GM23248 (cell line): ENCODE measurements around the gene GPR173. TPM values are rescaled to one million over a fixed set of nuclear protein-coding genes. Genes with fewer than 3 reads are reported as not detected.

ENCODE experiments used
- DNase-seq: peaks from one replicate; pipeline ENCODE4 v3.0.0-alpha.2; 2015
- H2AFZ ChIP-seq: fragments of 200-600 bp; sonication (generic); 2 replicates; pipeline ENCODE4 v1.6.1; 2016; ENCODE audit warnings: antibody characterized with exemption
- H3F3A ChIP-seq: fragments of 200-600 bp; sonication (generic); 2 replicates; pipeline ENCODE4 v1.6.1; 2016; ENCODE audit warnings: mild to moderate bottlenecking, antibody characterized with exemption, mixed run types; ENCODE audit not compliant: insufficient read depth
- H3K27ac ChIP-seq: fragments of 200-600 bp; sonication (generic); 2 replicates; pipeline ENCODE4 v1.5.1; 2016; ENCODE audit warnings: mild to moderate bottlenecking
- H3K27me3 ChIP-seq: fragments of 200-600 bp; sonication (generic); replicated peaks from 2 replicates; pipeline ENCODE4 v1.6.1; 2016; ENCODE audit warnings: mild to moderate bottlenecking; ENCODE audit not compliant: insufficient read depth
- H3K36me3 ChIP-seq: fragments of 200-600 bp; sonication (generic); 2 replicates; pipeline ENCODE4 v1.6.1; 2016; ENCODE audit warnings: low read depth, mild to moderate bottlenecking
- H3K4me1 ChIP-seq: fragments of 200-600 bp; sonication (generic); 2 replicates; pipeline ENCODE4 v1.6.1; 2016; ENCODE audit warnings: mild to moderate bottlenecking; ENCODE audit not compliant: insufficient read depth
- H3K4me2 ChIP-seq: fragments of 200-600 bp; sonication (generic); one replicate; pipeline ENCODE4 v1.6.1; 2016; ENCODE audit warnings: mild to moderate bottlenecking; ENCODE audit not compliant: unreplicated experiment
- H3K4me3 ChIP-seq: fragments of 200-600 bp; sonication (generic); 2 replicates; pipeline ENCODE4 v1.5.1; 2016; ENCODE audit warnings: mild to moderate bottlenecking
- H3K79me2 ChIP-seq: fragments of 200-600 bp; sonication (generic); 2 replicates; pipeline ENCODE4 v1.6.1; 2016; ENCODE audit warnings: mild to moderate bottlenecking; ENCODE audit not compliant: insufficient read depth
- H3K9ac ChIP-seq: fragments of 200-600 bp; sonication (generic); 2 replicates; pipeline ENCODE4 v1.6.1; 2016; ENCODE audit warnings: mild to moderate bottlenecking
- H3K9me2 ChIP-seq: fragments of 200-600 bp; sonication (generic); 2 replicates; pipeline ENCODE4 v1.6.1; 2016; ENCODE audit warnings: mixed run types, mild to moderate bottlenecking, moderate library complexity; ENCODE audit not compliant: insufficient read depth
- H3K9me3 ChIP-seq: fragments of 200-600 bp; sonication (generic); one replicate; pipeline ENCODE4 v1.6.1; 2017; ENCODE audit warnings: low read depth
- H4K20me1 ChIP-seq: fragments of 200-600 bp; sonication (generic); 2 replicates; pipeline ENCODE4 v1.6.0; 2016; ENCODE audit not compliant: insufficient read depth
- EZH2 ChIP-seq: fragments of 200-600 bp; sonication (generic); IDR thresholded peaks from 2 replicates; pipeline ENCODE4 v1.6.1; 2018; ENCODE audit warnings: antibody characterized with exemption, mild to moderate bottlenecking; ENCODE audit not compliant: insufficient read depth, poor library complexity, severe bottlenecking
- EZH2phosphoT487 ChIP-seq: fragments of 200-600 bp; sonication (generic); IDR thresholded peaks from 2 replicates; pipeline ENCODE4 v1.6.1; 2018; ENCODE audit warnings: antibody characterized with exemption, moderate library complexity, mild to moderate bottlenecking, low read depth; ENCODE audit not compliant: insufficient read depth
- WGBS, 2 experiments: methylation state at CpG; one replicate each; pipeline ENCODE4 v1.1.6; 2015 to 2017; ENCODE audit warnings: low lambda C conversion rate in 2 of 2, low coverage in 1 of 2; ENCODE audit errors: missing lambda C conversion rate in 2 of 2; 5-methylcytosine and 5-hydroxymethylcytosine counted together
- in situ Hi-C: fragments of 300-500 bp; cut with MboI; formaldehyde crosslinking; loops from 2 replicates; pipeline ENCODE4 v1.15.0; 2020
- polyA plus RNA-seq: library from polyadenylated mRNA; unstranded; fragments of >200 nt; fragmentation: Nextera tagmentation; extraction: Ambion mirVana; gene quantifications from 2 replicates; pipeline ENCODE4 v1.2.1, GENCODE V29; 2016
- small RNA-seq: library from RNA; depleted of rRNA; stranded (forward); fragments of <200 nt; gene quantifications from one replicate; pipeline ENCODE3, GENCODE V24; 2014; ENCODE audit warnings: low read depth, low replicate concordance
- total RNA-seq: library from RNA; depleted of rRNA; stranded (reverse); fragments of >200 nt; shearing (Covaris generic); gene quantifications from 2 replicates; pipeline ENCODE4 v1.2.3, GENCODE V29; 2014; rRNA removed

The GPR173 gene
- total and polyA plus RNA-seq, 2 experiments from 2014 or later = 0.24 to 0.86 TPM

DNA sequence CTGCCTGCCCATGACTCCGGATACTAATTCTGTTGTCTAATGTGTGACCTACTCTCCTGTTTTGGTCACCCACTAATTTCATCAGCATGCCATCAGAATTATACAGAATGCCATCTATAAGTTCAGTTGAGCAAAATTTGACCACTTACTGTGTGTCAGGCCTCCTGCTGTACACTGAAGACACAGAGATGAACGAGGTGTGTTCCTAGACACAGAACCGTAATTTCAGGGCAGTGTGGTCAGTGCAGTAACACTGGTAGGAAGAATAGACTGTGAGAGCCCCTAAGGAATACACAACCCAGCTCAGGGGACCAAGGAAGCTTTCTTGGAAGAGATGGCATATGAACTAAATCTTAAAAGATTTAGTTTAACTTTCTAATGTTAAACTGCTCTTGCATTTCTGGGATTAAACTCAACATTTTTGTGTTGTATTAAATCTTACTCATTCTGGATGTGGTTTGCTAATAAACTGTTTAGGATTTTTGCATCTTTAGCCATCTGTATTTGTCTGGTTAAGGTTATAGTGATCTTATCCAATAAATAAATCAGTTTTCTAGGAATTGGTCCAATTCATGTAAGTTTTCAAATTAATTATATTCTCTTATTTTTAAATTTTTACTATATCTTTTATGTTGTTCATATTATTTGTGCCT is 79.6 kb downstream of the GPR173 start:
- peak overlapping the region; percentile 42 for H3K4me2 ChIP-seq
- H4K20me1 ChIP-seq = no peaks in the 10 kb centered on the region
- peak overlapping the region; percentile 51; the same call in 1 of the 2 replicates for H2AFZ ChIP-seq
- no peaks in the 10 kb centered on the region for H3K9me3 ChIP-seq
- 39 to 49% methylated on average over 3 of the region's 3 CpGs for WGBS, 2 experiments
- H3K4me3 ChIP-seq = no peak overlapping the region
- H3F3A ChIP-seq = peaks cover 6% of the 10 kb centered on the region; the same call in 1 of the 2 replicates
- no peaks in the 10 kb centered on the region for H3K9me2 ChIP-seq
- no peaks in the 10 kb centered on the region for H3K36me3 ChIP-seq
- peak overlapping the region; percentile 67 for H3K27ac ChIP-seq
- peak; percentile 49 for DNase-seq
- H3K4me1 ChIP-seq = peaks cover 26% of the 10 kb centered on the region
- H3K9ac ChIP-seq = no peak overlapping the region
- no peaks in the 10 kb centered on the region for H3K79me2 ChIP-seq
- H3K27me3 ChIP-seq = no peaks in the 10 kb centered on the region
- in situ Hi-C loops = no loop called here
- no peak for TF ChIP-seq EZH2
- TF ChIP-seq EZH2phosphoT487 = no peak

Small RNA genes lying within 50 kb of the gene (small RNA-seq; reads per million reads assigned to genes)
- not detected for gene AL591212.2

Other genes starting within 250 kb of the GPR173 start
- not detected in 2 replicates for gene XAGE5, start 237.5 kb upstream of the GPR173 start, total RNA-seq
- gene XAGE5, start 237.5 kb upstream of the GPR173 start, polyA plus RNA-seq = not detected in 2 replicates
- gene XAGE3, start 180.7 kb upstream of the GPR173 start, total RNA-seq = not detected in 2 replicates
- gene XAGE3, start 180.7 kb upstream of the GPR173 start, polyA plus RNA-seq = not detected in 2 replicates
- 24.5 and 31.1 TPM in 2 replicates for gene FAM156B, start 151.5 kb upstream of the GPR173 start, total RNA-seq
- 17.1 and 22.6 TPM in 2 replicates for gene FAM156B, start 151.5 kb upstream of the GPR173 start, polyA plus RNA-seq
- 17.4 and 67.5 TPM in 2 replicates for gene FAM156A, start 90.3 kb upstream of the GPR173 start, total RNA-seq
- gene FAM156A, start 90.3 kb upstream of the GPR173 start, polyA plus RNA-seq = 19.8 and 31.7 TPM in 2 replicates
- 14.3 and 14.9 TPM in 2 replicates for gene TSPYL2, start 33.6 kb downstream of the GPR173 start, total RNA-seq
- gene TSPYL2, start 33.6 kb downstream of the GPR173 start, polyA plus RNA-seq = 14.9 and 16.2 TPM in 2 replicates
- gene KANTR, start 45.4 kb downstream of the GPR173 start, total RNA-seq = 1.3 and 2.1 TPM in 2 replicates
- gene KANTR, start 45.4 kb downstream of the GPR173 start, polyA plus RNA-seq = 0.79 and 1.1 TPM in 2 replicates
- 66.9 and 68.7 TPM in 2 replicates for gene KDM5C, start 176.4 kb downstream of the GPR173 start, total RNA-seq
- gene KDM5C, start 176.4 kb downstream of the GPR173 start, polyA plus RNA-seq = 24.4 and 27.1 TPM in 2 replicates
- gene IQSEC2, start 232.8 kb downstream of the GPR173 start, total RNA-seq = 10.2 and 11.8 TPM in 2 replicates
- 6.0 and 7.1 TPM in 2 replicates for gene IQSEC2, start 232.8 kb downstream of the GPR173 start, polyA plus RNA-seq